ENCODE results near the gene RAC2.
"Not testable (repeated sequence)": the region's sequence is repeated elsewhere in the genome, so short reads cannot be mapped to it uniquely, and the experiment has no call there.

RAC2 gene

GRCh38 chr22:37254867-37255233 lies 10.8 kb upstream of the RAC2 start:
- no peak overlapping the region for H3K9ac ChIP-seq (ENCODE audit: low read length)
- H3K4me3 ChIP-seq (ENCODE audit: low read depth, low read length, poor library complexity, severe bottlenecking) = no peak overlapping the region
- H3K36me3 ChIP-seq (ENCODE audit: insufficient read depth, low read length) = no peaks in the 10 kb centered on the region; the same call in 1 of the 2 replicates
- H3K27ac ChIP-seq (ENCODE audit: low read depth, low read length, poor library complexity, severe bottlenecking) = no peak overlapping the region
- no peak overlapping the region for H3K4me2 ChIP-seq (ENCODE audit: low read length)
- H3K9me2 ChIP-seq (ENCODE audit: low read depth, low read length) = no peaks in the 10 kb centered on the region
- no peaks in the 10 kb centered on the region for H4K20me1 ChIP-seq (ENCODE audit: insufficient read depth, low read length)
- H3F3A ChIP-seq (ENCODE audit: insufficient read depth, low read length) = no peaks in the 10 kb centered on the region
- no peak overlapping the region for H2AFZ ChIP-seq (ENCODE audit: low read length)
- peaks cover 17% of the 10 kb centered on the region for H3K4me1 ChIP-seq (ENCODE audit: insufficient read depth, low read length, severe bottlenecking)
- no peaks in the 10 kb centered on the region; the same call in none of the 2 replicates for H3K27me3 ChIP-seq (ENCODE audit: insufficient read depth, low read length)
- no peaks in the 10 kb centered on the region for H3K79me2 ChIP-seq (ENCODE audit: insufficient read depth, low read length)
- no peaks in the 10 kb centered on the region for H3K9me3 ChIP-seq (ENCODE audit: low read length)
- TF ChIP-seq, protein P1, sequence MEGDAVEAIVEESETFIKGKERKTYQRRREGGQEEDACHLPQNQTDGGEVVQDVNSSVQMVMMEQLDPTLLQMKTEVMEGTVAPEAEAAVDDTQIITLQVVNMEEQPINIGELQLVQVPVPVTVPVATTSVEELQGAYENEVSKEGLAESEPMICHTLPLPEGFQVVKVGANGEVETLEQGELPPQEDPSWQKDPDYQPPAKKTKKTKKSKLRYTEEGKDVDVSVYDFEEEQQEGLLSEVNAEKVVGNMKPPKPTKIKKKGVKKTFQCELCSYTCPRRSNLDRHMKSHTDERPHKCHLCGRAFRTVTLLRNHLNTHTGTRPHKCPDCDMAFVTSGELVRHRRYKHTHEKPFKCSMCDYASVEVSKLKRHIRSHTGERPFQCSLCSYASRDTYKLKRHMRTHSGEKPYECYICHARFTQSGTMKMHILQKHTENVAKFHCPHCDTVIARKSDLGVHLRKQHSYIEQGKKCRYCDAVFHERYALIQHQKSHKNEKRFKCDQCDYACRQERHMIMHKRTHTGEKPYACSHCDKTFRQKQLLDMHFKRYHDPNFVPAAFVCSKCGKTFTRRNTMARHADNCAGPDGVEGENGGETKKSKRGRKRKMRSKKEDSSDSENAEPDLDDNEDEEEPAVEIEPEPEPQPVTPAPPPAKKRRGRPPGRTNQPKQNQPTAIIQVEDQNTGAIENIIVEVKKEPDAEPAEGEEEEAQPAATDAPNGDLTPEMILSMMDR (IDR thresholded peaks at IDR 0.05; ENCODE audit: low read length) = no peak
- TF ChIP-seq EZH2 (IDR thresholded peaks at IDR 0.05; ENCODE audit: borderline replicate concordance, low read length) = no peak

DNA sequence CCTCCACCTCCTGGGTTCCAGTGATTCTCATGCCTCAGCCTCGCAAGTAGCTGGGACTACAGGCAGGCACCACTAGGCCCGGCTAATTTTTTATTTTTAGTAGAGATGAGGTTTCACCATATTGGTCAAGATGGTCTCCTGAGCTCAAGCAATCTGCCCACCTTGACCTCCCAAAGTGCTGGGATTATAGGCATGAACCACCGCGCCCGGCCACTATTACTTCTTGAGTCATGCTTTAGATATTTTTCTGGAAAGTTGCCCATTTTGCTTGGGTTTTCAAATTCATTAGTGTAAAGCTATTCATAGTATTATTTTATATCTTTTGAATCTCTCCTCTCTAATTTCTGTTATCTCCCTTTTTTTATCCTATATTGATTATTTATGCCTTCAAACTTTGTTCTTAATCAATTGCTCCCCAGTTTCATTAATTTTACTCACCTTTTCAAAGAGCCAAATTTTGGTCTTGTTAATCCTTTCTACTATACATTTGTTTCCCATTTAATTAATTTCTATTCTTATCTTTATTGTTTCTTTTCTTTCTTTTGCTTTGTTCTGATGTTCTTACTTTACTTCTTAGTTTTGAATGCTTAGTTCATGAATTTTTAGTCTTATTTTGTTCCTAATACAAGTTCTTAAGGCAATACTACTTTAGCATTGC lies 10.3 kb upstream of the RAC2 start:
- Histone ChIP-seq H3K79me2 (ENCODE audit: insufficient read depth, low read length) (no peaks in the 10 kb centered on the region), H2AFZ (ENCODE audit: low read length) (no peak overlapping the region)

GRCh38 chr22:37253126-37253660 lies 9.1 kb upstream of the RAC2 start:
- Histone ChIP-seq H3K4me1 (ENCODE audit: insufficient read depth, low read length, severe bottlenecking) (peaks cover 18% of the 10 kb centered on the region), H2AFZ (ENCODE audit: low read length) (no peak overlapping the region), H3K36me3 (ENCODE audit: insufficient read depth, low read length) (no peaks in the 10 kb centered on the region; the same call in 1 of the 2 replicates), H3K9me2 (ENCODE audit: low read depth, low read length) (no peaks in the 10 kb centered on the region), H3K9ac (ENCODE audit: low read length) (0 out of 2 replicates have a peak overlapping the region, but pooled peaks have one; percentile 14), H3K79me2 (ENCODE audit: insufficient read depth, low read length) (no peaks in the 10 kb centered on the region), H4K20me1 (ENCODE audit: insufficient read depth, low read length) (no peaks in the 10 kb centered on the region), H3K4me3 (ENCODE audit: low read depth, low read length, poor library complexity, severe bottlenecking) (no peak overlapping the region), H3K4me2 (ENCODE audit: low read length) (no peak overlapping the region), H3K27ac (ENCODE audit: low read depth, low read length, poor library complexity, severe bottlenecking) (no peak overlapping the region), H3F3A (ENCODE audit: insufficient read depth, low read length) (no peaks in the 10 kb centered on the region), H3K9me3 (ENCODE audit: low read length) (no peaks in the 10 kb centered on the region), H3K27me3 (ENCODE audit: insufficient read depth, low read length) (no peaks in the 10 kb centered on the region; the same call in none of the 2 replicates)
- TF ChIP-seq, protein P1 (IDR thresholded peaks at IDR 0.05; ENCODE audit: low read length) = peak; percentile 23; the same call in 1 of the 2 replicates
- no peak for TF ChIP-seq EZH2 (IDR thresholded peaks at IDR 0.05; ENCODE audit: borderline replicate concordance, low read length)

More for the DNA sequence above, 10.3 kb upstream of the RAC2 start:
- H3K27ac ChIP-seq (ENCODE audit: low read depth, low read length, poor library complexity, severe bottlenecking) = no peak overlapping the region
- H3K9ac ChIP-seq (ENCODE audit: low read length) = no peak overlapping the region
- no peak overlapping the region for H3K4me2 ChIP-seq (ENCODE audit: low read length)
- no peaks in the 10 kb centered on the region for H3K9me3 ChIP-seq (ENCODE audit: low read length)
- no peaks in the 10 kb centered on the region for H4K20me1 ChIP-seq (ENCODE audit: insufficient read depth, low read length)
- no peaks in the 10 kb centered on the region for H3K9me2 ChIP-seq (ENCODE audit: low read depth, low read length)
- H3K4me3 ChIP-seq (ENCODE audit: low read depth, low read length, poor library complexity, severe bottlenecking) = no peak overlapping the region
- no peaks in the 10 kb centered on the region; the same call in 1 of the 2 replicates for H3K36me3 ChIP-seq (ENCODE audit: insufficient read depth, low read length)
- peaks cover 16% of the 10 kb centered on the region for H3K4me1 ChIP-seq (ENCODE audit: insufficient read depth, low read length, severe bottlenecking)
- no peaks in the 10 kb centered on the region for H3F3A ChIP-seq (ENCODE audit: insufficient read depth, low read length)
- no peak for TF ChIP-seq EZH2 (IDR thresholded peaks at IDR 0.05; ENCODE audit: borderline replicate concordance, low read length)
- TF ChIP-seq, protein P1 (IDR thresholded peaks at IDR 0.05; ENCODE audit: low read length) = no peak
- H3K27me3 ChIP-seq (ENCODE audit: insufficient read depth, low read length) = no peaks in the 10 kb centered on the region; the same call in none of the 2 replicates

- H3K9ac ChIP-seq (ENCODE audit: low read length); H3K9me3 ChIP-seq (ENCODE audit: low read length); H3K27ac ChIP-seq (ENCODE audit: low read depth, low read length, poor library complexity, severe bottlenecking); H3K27me3 ChIP-seq (ENCODE audit: insufficient read depth, low read length); H3K4me3 ChIP-seq (ENCODE audit: low read depth, low read length, poor library complexity, severe bottlenecking); H2AFZ ChIP-seq (ENCODE audit: low read length); H3K9me2 ChIP-seq (ENCODE audit: low read depth, low read length); H3K79me2 ChIP-seq (ENCODE audit: insufficient read depth, low read length); H4K20me1 ChIP-seq (ENCODE audit: insufficient read depth, low read length); H3F3A ChIP-seq (ENCODE audit: insufficient read depth, low read length); H3K36me3 ChIP-seq (ENCODE audit: insufficient read depth, low read length); H3K4me2 ChIP-seq (ENCODE audit: low read length): not testable (repeated sequence)
- H3K4me1 ChIP-seq (ENCODE audit: insufficient read depth, low read length, severe bottlenecking) = peaks cover 23% of the 10 kb centered on the region
Measured at GRCh38 chr22:37251836-37252235, 7.8 kb upstream of the RAC2 start.
